Astrocyte of the spinal cord (primary cell): ENCODE measurements around the gene ENPP7.

ENCODE experiments used
- DNase-seq: peaks from one replicate; pipeline ENCODE4 v3.0.0; 2011; ENCODE audit warnings: low read depth, low spot score
- H3K4me3 ChIP-seq: 2 replicates; pipeline ENCODE4 v1.5.1; 2011; ENCODE audit warnings: low read depth, mild to moderate bottlenecking, low read length, moderate library complexity
- CTCF ChIP-seq: IDR thresholded peaks from 2 replicates; pipeline ENCODE4 v1.5.1; 2012; ENCODE audit warnings: low read depth, mild to moderate bottlenecking, low read length, inconsistent platforms
- in situ Hi-C: cut with HindIII; loops from 2 replicates; pipeline ENCODE4 v1.10.0; 2017; ENCODE audit warnings: low sequenced_read_pairs

ENPP7 gene

GRCh38 chr17:79742951-79743476 lies 12.3 kb downstream of the ENPP7 start:
- in situ Hi-C loops = no loop called here
- DNase-seq = no peak
- TF ChIP-seq CTCF = no peak
- H3K4me3 ChIP-seq = no peak overlapping the region

GRCh38 chr17:79743614-79744013 lies 12.9 kb downstream of the ENPP7 start:
- no peak for TF ChIP-seq CTCF
- DNase-seq = no peak
- in situ Hi-C loops = no loop called here

GRCh38 chr17:79745641-79746105 lies 14.9 kb downstream of the ENPP7 start:
- no peak overlapping the region for H3K4me3 ChIP-seq
- DNase-seq = no peak
- in situ Hi-C loops = no loop called here
- no peak for TF ChIP-seq CTCF

More at GRCh38 chr17:79743614-79744013, 12.9 kb downstream of the ENPP7 start:
- no peak overlapping the region for H3K4me3 ChIP-seq

- in situ Hi-C loops = no loop called here
Measured at GRCh38 chr17:79746889-79747507, 16.3 kb downstream of the ENPP7 start.

GRCh38 chr17:79747508-79748294 lies 17.0 kb downstream of the ENPP7 start:
- no peak overlapping the region for H3K4me3 ChIP-seq
- in situ Hi-C loops = no loop called here
- DNase-seq = no peak
- TF ChIP-seq CTCF = no peak

More at GRCh38 chr17:79746889-79747507, 16.3 kb downstream of the ENPP7 start:
- DNase-seq = no peak
- no peak overlapping the region for H3K4me3 ChIP-seq
- TF ChIP-seq CTCF = no peak

GRCh38 chr17:79748295-79749099 lies 17.8 kb downstream of the ENPP7 start:
- no peak overlapping the region for H3K4me3 ChIP-seq
- TF ChIP-seq CTCF = no peak
- in situ Hi-C loops = no loop called here
- no peak for DNase-seq
